Kidney (tissue), 14 donors: ENCODE data around the gene STKLD1. TPM values are rescaled to one million over a fixed set of nuclear protein-coding genes. Genes with fewer than 3 reads are reported as not detected.

Experiments used
- DNase-seq, 5 donors: peaks; one replicate each; pipeline ENCODE4 v3.0.0-alpha.2; 2013 to 2020
- FAIRE-seq: peaks from 2 replicates; lab custom pipeline; 2012; peaks lifted over from hg19 to GRCh38; lab: Jason Lieb, UNC
- H3K27ac ChIP-seq, 2 donors: one replicate each; pipeline ENCODE4 v1.7.0; 2013; ENCODE audit warnings: low read depth in 2 of 2, low read length in 2 of 2, inconsistent platforms in 1 of 2
- H3K27me3 ChIP-seq: one replicate; pipeline ENCODE4 v1.7.1; 2013; ENCODE audit warnings: low read length, inconsistent platforms; ENCODE audit not compliant: control insufficient read depth, insufficient read depth
- H3K36me3 ChIP-seq, 3 donors: one replicate each; pipeline versions ENCODE4 v1.7.0 to v1.7.1; 2013; ENCODE audit warnings: low read length in 3 of 3, control low read depth in 1 of 3, inconsistent platforms in 1 of 3; ENCODE audit not compliant: insufficient read depth in 3 of 3, control insufficient read depth in 2 of 3
- H3K4me1 ChIP-seq, 3 donors: one replicate each; pipeline versions ENCODE4 v1.7.0 to v1.7.1; 2013; ENCODE audit warnings: low read length in 3 of 3, inconsistent platforms in 1 of 3, low read depth in 1 of 3; ENCODE audit not compliant: control insufficient read depth in 2 of 3, insufficient read depth in 2 of 3
- H3K4me3 ChIP-seq, 3 donors: one replicate each; pipeline versions ENCODE4 v1.7.0 to v1.8.1; 2013; ENCODE audit warnings: low read length in 3 of 3, control low read depth in 1 of 3, inconsistent platforms in 1 of 3
- H3K9ac ChIP-seq, 3 donors: one replicate each; pipeline versions ENCODE4 v1.7.0 to v1.7.1; 2013; ENCODE audit warnings: low read length in 3 of 3, control low read depth in 1 of 3, inconsistent platforms in 1 of 3
- H3K9me3 ChIP-seq, 3 donors: one replicate each; pipeline versions ENCODE4 v1.7.0 to v1.7.1; 2013; ENCODE audit warnings: low read length in 3 of 3, control low read depth in 1 of 3, inconsistent platforms in 1 of 3; ENCODE audit not compliant: control insufficient read depth in 2 of 3, insufficient read depth in 1 of 3
- CTCF ChIP-seq: IDR thresholded peaks from 3 replicates; pipeline ENCODE4 v1.5.1; 2012; ENCODE audit warnings: mild to moderate bottlenecking, moderate library complexity, borderline replicate concordance; ENCODE audit not compliant: insufficient read depth; ENCODE audit errors: extremely low read depth
- intact Hi-C: fragments of 100-400 bp; cut with DNase I; formaldehyde crosslinking; loops from one replicate; pipeline ENCODE4 v1.11.1; 2022
- polyA plus RNA-seq: library from polyadenylated mRNA; stranded (reverse); fragments of 350-450 nt; fragmentation: Illumina TruSeq; extraction: RNeasy Lipid Tissue Mini Kit (QIAGEN cat#74804); gene quantifications from one replicate; pipeline ENCODE4 v1.2.3, GENCODE V29; 2014; ENCODE audit warnings: low read depth, low replicate concordance; ENCODE audit not compliant: insufficient read depth
- total RNA-seq: library from RNA; stranded (reverse); fragmentation: NEBNext Ultra II Directional; extraction: Animal tissue kit (Norgen Biotek cat#: 25700); gene quantifications from one replicate; pipeline ENCODE4 v1.2.1, GENCODE V29; 2021
- donor health status: control.
- donor health status: control.
- donor health status: control.
- donor health status: control.
- donor health status: control.
- donor health status: DM: yes; HTN: yes; CAD: no.
- donor health status: Normal renal cell carcinoma (clear cell type).

The STKLD1 gene
- total and polyA plus RNA-seq, 2 donors from 2014 or later, result 1.9 to 4.0 TPM

GRCh38 chr9:133353548-133353947 lies 22.6 kb upstream of the STKLD1 start:
- H3K27ac ChIP-seq, result no peak overlapping the region
- DNase-seq (peak in 1 of 5 donors; percentile 33), FAIRE-seq (no peak)
- no peak overlapping the region for H3K9ac ChIP-seq
- intact Hi-C loops, result no loop called here
- H3K4me1 ChIP-seq, result peaks cover 4 to 31% (median 4%) of the 10 kb centered on the region in 3 donors
- no peaks in the 10 kb centered on the region for H3K9me3 ChIP-seq
- peaks cover 10 to 35% (median 25%) of the 10 kb centered on the region in 3 donors for H3K36me3 ChIP-seq
- no peak overlapping the region for H3K4me3 ChIP-seq
- H3K27me3 ChIP-seq, result no peaks in the 10 kb centered on the region
- TF ChIP-seq CTCF, result no peak

- H3K27me3 ChIP-seq, result no peaks in the 10 kb centered on the region
- DNase-seq (peak in 1 of 5 donors; percentile 45), FAIRE-seq (no peak)
- peaks cover 0 to 25% (median 4%) of the 10 kb centered on the region in 3 donors for H3K4me1 ChIP-seq
- no peak overlapping the region for H3K4me3 ChIP-seq
- no peak for TF ChIP-seq CTCF
- no peaks in the 10 kb centered on the region for H3K9me3 ChIP-seq
- no peak overlapping the region for H3K27ac ChIP-seq
- H3K36me3 ChIP-seq, result peaks cover 8 to 30% (median 19%) of the 10 kb centered on the region in 3 donors
- intact Hi-C loops, result no loop called here
- H3K9ac ChIP-seq, result no peak overlapping the region
These were observed 21.4 kb upstream of the STKLD1 start for GRCh38 chr9:133354766-133355165.

- no peak for FAIRE-seq
- intact Hi-C loops, result no loop called here
These were observed 20.2 kb upstream of the STKLD1 start for GRCh38 chr9:133355881-133356357.

More at GRCh38 chr9:133355881-133356357, 20.2 kb upstream of the STKLD1 start:
- peak in 2 of 5 donors; percentile 22 to 33 for DNase-seq
- peak; percentile 1 for TF ChIP-seq CTCF
- no peaks in the 10 kb centered on the region for H3K9me3 ChIP-seq
- H3K27ac ChIP-seq, result no peak overlapping the region
- H3K4me3 ChIP-seq, result peak overlapping the region; percentile 84 to 90 (median 88)
- H3K27me3 ChIP-seq, result no peaks in the 10 kb centered on the region
- peak overlapping the region; percentile 63 to 83 (median 64) for H3K9ac ChIP-seq
- peaks cover 5 to 29% (median 11%) of the 10 kb centered on the region in 3 donors for H3K36me3 ChIP-seq
- H3K4me1 ChIP-seq, result peaks cover 0 to 25% (median 4%) of the 10 kb centered on the region in 3 donors
